ENCODE measurements around the gene KCNV2. TPM values are rescaled to one million over a fixed set of nuclear protein-coding genes. Genes with fewer than 3 reads are reported as not detected.

Gene KCNV2
- total and polyA plus RNA-seq, 2 experiments from 2014 or later, result 0.60 TPM; not detected in 1

GRCh38 chr9:2761424-2761823 lies 44.1 kb downstream of the KCNV2 start:
- Histone ChIP-seq H3K4me2 (no peak overlapping the region), H3K36me3 (ENCODE audit: insufficient read depth) (no peaks in the 10 kb centered on the region), H3K79me2 (replicated peaks; ENCODE audit: insufficient read depth) (no peaks in the 10 kb centered on the region), H4K20me1 (replicated peaks; ENCODE audit: insufficient read depth) (no peaks in the 10 kb centered on the region), H3K9me2 (ENCODE audit: insufficient read depth) (peaks cover 8% of the 10 kb centered on the region; the same call in 1 of the 2 replicates), H3K27me3 (ENCODE audit: insufficient read depth) (no peaks in the 10 kb centered on the region), H3K27ac (ENCODE audit: low read depth) (peak overlapping the region; percentile 56), H3K4me1 (ENCODE audit: insufficient read depth) (peaks cover 40% of the 10 kb centered on the region), H3K4me3 (no peak overlapping the region), H3F3A (replicated peaks; ENCODE audit: low read depth) (0 out of 2 replicates have a peak, but pooled peaks cover 3% of the 10 kb centered on the region), H2AFZ (no peak overlapping the region)
- H3K9me3 Mint-ChIP-seq, result no peaks in the 10 kb centered on the region; the same call in 2 of the 3 replicates
- ATAC-seq (no peak), DNase-seq (ENCODE audit: low spot score) (no peak)
- H3K36me3 Mint-ChIP-seq (ENCODE audit: low read depth), result peaks cover 19% of the 10 kb centered on the region
- H3K27me3 Mint-ChIP-seq (ENCODE audit: insufficient read depth, low read depth, poor library complexity), result peaks cover 9% of the 10 kb centered on the region
- no peak overlapping the region for H3K4me3 Mint-ChIP-seq
- H3K4me1 Mint-ChIP-seq, result peaks cover 49% of the 10 kb centered on the region
- peak overlapping the region; percentile 68; the same call in 1 of the 2 replicates for H3K27ac Mint-ChIP-seq
- TF ChIP-seq POLR2AphosphoS5 (IDR thresholded peaks at IDR 0.05; ENCODE audit: low read depth), result no peak
- TF ChIP-seq EZH2 (IDR thresholded peaks at IDR 0.05; ENCODE audit: low read depth, unreplicated experiment), result no peak
- TF ChIP-seq ZNF114 (CRISPR knock-in tag; IDR thresholded peaks at IDR 0.05), result no peak
- no peak for TF ChIP-seq ZNF462 (CRISPR knock-in tag; IDR thresholded peaks at IDR 0.05)
- no peak for TF ChIP-seq EZH2phosphoT487 (IDR thresholded peaks at IDR 0.05; ENCODE audit: unreplicated experiment)
- TF ChIP-seq ETS1 (IDR thresholded peaks at IDR 0.05), result no peak
- TF ChIP-seq CTCF (conservative IDR thresholded peaks at IDR 0.05; ENCODE audit: low read depth in 2 of 2), result no peak
- no peak for TF ChIP-seq JUNB (IDR thresholded peaks at IDR 0.05; ENCODE audit: unreplicated experiment)
- no peak for TF ChIP-seq ZNF331 (CRISPR knock-in tag; IDR thresholded peaks at IDR 0.05; ENCODE audit: low read depth)
- TF ChIP-seq NANOG (IDR thresholded peaks at IDR 0.05; ENCODE audit: borderline replicate concordance), result no peak
- TF ChIP-seq CREB1 (CRISPR knock-in tag; IDR thresholded peaks at IDR 0.05; ENCODE audit: low read depth), result no peak
- TF ChIP-seq STAT1 (IDR thresholded peaks at IDR 0.05; ENCODE audit: unreplicated experiment), result no peak
- TF ChIP-seq REST (IDR thresholded peaks at IDR 0.05; ENCODE audit: unreplicated experiment), result no peak

All from GM23338 (cell line).